HG02885 (cell line): ENCODE data around the gene SULT4A1.

Experiments
- ATAC-seq: cut with Tn5 transposase; IDR thresholded peaks from one replicate; pipeline ENCODE4 v1.9.1; 2021; ENCODE audit warnings: mild to moderate bottlenecking; ENCODE audit not compliant: unreplicated experiment, poor library complexity

Gene SULT4A1

DNA sequence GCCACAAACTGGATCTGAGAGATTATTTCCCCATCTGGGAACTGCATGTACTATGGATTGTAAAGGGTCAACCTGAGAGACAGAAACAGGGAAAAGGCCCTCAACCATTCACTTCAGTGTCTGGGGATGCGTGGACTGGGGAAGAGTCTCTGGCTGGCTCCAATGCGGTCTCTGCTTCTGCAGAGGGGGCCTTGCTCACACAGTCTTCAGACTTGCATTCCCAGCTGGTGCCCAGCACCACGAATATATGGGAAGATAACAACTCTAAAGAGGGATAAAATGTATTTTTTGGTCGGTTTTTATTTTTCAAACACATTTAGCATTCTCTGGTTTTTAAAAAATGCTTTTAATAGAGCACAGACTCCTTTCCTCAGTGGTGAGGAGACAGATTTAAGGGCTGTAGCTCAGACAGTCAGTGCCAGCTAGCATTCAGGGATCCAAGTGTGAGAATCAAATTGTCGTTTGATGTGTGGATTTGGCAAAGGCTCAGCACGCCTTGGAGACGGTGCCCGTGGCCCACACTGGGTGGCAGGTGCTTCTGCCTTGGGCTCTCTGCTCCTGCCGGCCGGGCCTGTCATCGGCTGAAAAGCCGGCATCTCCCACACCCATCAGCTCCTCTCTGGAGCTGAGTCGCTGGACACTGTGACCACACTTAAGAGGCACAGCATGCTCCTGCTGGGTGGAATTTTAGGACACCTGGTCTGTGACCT is 42.2 kb downstream of the SULT4A1 start:
- ATAC-seq = no peak

DNA sequence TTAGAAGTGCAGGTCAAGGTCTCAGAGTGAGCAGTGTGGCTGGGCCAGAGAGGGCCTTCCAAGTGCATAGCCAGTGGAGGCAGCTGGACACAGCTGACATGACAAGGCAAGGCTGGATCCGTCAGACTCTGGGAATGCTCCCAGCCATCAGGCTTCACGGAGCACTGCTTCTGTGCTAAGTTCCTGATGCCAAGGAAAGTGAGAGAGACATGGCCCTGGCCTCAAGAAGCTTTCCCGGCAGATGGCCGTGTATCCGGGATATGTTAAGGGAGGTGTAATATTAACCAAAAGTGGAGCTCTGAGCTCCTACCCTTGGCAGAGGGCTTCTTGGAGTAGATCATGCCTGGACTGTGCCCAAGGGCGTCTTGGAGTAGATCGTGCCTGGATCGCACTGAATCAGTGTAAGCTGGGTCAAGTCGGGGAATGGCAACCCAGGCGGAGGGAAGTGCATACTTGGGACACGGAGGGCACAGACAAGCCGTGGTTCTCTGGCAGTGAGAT is 42.8 kb downstream of the SULT4A1 start:
- no peak for ATAC-seq

DNA sequence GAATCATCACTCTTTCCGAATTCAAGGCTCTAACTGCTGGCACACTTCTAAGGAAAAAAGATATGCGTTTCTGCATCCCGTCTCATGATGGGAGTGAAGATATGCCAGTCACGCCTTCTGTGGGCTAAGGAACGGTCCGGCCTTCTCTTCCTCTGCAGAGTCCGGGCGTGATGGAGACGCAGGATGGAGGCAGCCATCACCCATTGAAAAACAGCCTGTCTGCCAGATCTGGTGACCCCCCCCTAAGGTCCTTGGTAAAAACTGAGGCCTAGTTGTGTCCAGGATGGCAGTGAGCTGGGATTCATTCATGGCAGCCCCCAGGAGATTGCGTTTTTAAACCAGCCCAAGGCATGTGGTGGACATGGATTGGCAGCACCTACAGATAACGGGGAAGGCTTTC is 43.3 kb downstream of the SULT4A1 start:
- no peak for ATAC-seq

DNA sequence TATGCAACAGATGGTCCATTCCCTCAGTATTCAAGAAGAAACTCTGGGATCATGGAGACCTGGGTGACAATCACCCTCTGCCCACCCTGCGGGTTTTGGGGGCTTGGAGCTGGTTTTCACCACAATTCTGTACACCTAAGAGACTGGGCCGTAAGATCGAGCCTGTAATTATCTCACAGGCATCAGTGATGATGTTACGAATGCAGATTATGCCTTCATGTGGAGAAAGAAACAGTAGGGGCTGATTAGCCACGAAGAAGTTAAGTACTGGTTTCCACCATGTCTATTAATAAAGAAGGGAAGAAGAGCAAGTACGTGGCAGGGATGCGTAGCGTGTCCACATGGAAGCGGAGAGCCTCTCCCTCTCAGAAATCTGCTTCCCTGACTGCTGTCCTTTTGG is 44.9 kb downstream of the SULT4A1 start:
- no peak for ATAC-seq

DNA sequence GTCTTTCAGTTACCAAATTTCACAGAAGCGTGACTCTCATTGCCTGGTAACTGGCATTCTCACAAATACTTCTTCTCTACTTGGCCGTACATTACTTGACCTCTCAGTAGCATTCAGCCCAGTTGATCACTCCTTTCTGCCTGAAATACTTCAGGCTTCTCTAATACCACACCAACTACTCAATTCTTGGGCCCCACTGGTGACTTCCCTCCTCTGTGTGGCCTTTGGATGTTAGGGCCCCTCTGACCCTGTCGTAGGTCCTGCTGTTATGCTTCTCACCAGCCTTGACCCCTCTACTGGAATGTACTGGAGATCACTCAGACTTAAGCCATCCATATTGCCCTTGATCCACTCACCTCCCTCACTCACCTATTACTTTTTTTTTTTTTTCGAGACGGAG is 48.0 kb downstream of the SULT4A1 start:
- ATAC-seq = no peak

DNA sequence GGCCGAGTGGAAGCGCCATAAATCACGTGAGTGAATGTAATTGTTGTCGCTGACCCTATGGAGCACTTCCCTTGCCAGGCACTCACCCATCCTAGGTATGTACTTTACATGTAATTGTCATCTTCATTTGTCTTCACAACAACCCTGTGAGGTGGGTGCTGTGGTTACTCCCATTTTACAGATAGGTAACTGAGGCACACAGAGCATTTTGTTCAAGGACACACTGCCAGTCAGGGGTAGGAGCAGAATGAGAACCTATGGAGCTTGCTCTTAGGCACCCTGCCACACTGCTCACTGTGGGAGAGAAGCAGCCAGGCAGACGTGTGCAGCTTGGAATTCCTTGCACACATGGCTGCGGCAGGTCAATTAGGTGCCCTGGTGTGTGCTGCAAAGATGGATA is 49.4 kb downstream of the SULT4A1 start:
- ATAC-seq = no peak

DNA sequence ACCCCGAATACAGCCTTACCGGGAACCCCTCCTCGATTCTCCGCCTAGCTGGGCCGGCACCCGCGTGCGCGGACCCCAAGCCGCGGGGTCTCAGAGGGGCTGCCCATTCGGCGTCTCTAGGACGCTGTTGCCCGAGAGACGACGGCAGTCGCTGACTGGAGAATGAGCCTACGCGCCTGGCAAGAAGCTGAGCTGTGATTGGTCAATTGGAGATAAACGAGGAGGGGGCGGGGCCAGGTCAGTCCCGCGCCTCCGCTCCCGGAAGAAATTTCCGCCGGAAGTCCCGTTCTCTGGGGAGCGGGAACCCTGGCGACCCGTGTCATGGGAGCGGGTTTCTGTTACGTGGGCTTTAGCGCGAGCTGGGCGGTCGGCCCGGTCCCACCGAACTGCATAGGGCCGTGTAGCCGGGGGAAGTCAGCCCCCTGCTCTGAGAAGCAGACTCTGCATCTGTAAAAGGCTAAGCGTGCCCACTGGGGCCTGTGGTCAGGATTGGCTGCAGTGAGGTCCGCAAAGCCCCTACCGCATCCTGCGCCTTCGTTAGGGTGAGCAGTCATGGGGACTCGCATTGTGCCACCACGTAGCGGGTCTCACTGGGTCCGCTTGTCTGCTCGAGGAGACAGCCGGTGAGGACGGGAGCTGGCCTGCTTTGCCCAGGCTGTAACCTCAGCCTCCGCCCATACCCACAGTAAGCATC is 50.0 kb downstream of the SULT4A1 start, which contains the start of gene EFCAB6:
TSS of gene EFCAB6 (minus strand) at position 157 of the 694 bp plus-strand sequence. CDS start 29,987 bp downstream, outside the sequence.
- ATAC-seq = peak; percentile 93

DNA sequence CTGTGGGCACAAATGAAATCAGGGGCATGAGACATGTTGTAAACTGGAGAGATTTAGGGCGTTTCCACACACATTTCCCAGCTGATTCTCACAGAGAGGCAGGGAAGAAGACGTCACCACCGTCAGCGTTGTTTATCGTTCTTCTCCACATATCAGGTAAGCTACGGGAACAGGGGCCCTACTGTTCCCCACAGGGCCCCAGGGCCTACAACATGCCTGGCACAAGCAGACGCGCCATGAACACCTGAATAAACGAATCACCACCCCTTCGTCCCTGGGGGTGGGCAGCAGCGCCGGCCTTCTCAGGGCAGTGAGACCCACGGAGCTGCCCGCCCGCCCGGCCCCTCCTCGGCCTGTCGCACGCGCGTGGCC is 50.5 kb downstream of the SULT4A1 start:
- ATAC-seq = no peak

DNA sequence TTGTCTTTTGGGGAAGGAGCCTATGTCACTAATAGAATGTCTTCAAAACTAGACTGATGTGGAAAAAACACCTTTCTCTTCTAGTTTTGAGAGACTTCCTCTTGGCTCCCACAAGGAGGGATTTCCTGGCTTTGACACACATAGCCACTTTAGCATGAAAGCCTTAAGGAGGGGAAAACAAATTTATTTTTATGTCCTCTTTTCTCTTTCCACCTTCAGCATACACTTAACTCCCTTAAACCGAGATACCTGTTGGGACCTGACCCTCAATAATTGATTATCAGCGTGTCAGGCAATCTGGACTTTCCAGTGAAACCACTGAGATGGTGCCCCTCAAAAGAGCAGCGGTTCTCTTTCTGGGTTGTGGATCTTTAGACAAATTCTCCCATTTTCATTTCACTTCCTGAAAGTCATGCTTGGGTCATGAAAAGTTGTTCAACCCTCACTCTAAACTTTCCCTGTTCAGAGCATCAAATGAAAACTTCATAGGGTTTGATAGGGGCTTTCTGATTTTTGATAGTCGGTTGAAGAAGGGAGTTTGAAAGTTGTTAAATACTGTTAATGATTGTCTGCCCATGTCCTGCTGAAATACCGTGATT is 59.3 kb downstream of the SULT4A1 start:
- ATAC-seq = no peak

DNA sequence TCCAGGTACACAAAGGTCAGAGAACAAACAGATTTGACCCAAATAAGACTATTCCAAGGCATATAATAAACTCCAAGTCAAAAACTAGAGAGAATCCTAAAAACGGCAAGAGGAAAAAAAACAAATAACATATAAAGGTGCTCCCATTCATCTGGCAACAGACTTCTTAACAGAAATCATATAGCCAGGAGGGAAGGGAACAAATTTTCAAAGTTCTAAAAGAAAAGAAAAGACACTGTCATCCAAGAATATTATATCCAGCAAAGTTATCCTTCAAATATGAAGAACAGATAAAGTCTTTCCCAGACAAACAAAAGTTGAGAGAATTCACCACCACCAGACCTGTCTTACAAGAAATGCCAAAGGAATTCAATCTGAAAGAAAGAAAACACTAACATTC is 61.3 kb downstream of the SULT4A1 start:
- ATAC-seq = no peak

DNA sequence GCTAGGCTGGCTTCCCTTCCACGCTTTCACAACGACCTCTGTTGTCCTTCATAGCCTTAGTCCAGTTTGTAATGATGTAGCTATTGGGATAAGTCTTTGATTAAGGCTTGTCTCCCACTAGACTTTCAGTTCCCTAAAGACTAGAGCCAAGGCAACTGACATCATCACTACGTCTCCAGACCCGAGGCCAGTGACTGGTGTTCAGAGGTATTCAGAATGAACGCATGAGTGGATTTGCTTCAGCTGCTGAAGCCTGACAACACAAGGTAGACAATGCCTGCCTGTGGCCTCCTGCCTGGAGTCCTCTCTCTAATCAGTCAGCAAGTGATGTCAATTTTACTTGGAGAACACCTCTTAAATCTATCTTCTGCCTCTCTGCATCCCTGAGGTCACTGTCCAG is 63.8 kb downstream of the SULT4A1 start:
- ATAC-seq = peak; percentile 61

DNA sequence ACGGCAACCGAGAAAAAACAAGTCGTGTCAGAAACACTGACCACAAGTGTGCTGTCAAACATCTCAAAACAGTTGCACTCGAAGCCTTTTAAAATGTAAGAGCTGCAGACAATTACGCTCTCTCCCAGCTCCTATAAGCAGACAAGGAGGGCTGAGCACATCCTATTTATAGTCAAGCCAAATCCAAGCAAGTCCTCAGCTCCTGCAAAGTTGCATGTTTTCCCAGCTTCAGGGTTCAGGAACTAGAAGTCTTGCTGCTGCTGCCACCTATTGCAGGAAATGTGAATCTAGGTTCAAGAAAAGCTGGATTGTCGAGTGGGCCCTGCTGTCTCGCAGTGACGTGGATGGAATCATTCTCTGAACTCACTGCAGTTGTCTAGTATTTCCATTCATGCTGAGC is 65.7 kb downstream of the SULT4A1 start:
- ATAC-seq = no peak

DNA sequence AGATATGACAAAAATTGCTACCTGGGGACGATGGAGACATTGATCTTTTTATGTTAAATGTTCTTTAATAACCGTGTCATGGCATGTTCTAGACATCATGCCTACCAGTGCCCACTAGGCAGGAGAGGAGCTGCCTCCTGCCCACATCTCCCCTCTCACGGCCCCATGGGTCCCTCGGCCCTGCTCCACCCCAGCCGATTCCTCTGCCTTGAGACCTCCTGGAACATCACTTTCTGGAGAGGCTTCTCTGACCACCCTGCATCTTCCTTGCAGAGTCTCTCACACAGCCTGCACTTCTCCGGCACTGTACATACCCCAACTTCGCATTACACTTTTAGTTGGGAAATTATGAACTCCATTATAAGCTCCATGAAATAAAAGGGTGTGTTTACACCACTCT is 67.0 kb downstream of the SULT4A1 start:
- no peak for ATAC-seq

DNA sequence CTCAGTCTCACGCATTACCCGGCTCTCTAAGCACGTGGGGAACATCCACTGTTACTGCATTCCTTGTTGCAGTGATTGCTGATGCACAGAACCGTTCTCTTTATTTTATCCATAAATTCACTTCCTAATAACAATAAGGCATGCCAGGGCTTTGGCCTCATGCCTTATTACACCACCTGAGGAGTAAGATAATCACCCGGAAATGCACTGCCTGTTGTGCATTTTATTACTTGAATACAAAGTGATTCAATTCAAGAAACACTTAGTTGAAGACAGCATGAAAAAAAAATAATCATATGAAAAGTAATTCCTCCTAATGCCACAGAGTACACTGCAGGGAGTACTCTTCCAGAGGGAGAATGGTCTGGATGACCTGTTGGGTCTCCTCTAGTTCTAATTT is 69.4 kb downstream of the SULT4A1 start:
- ATAC-seq = no peak

DNA sequence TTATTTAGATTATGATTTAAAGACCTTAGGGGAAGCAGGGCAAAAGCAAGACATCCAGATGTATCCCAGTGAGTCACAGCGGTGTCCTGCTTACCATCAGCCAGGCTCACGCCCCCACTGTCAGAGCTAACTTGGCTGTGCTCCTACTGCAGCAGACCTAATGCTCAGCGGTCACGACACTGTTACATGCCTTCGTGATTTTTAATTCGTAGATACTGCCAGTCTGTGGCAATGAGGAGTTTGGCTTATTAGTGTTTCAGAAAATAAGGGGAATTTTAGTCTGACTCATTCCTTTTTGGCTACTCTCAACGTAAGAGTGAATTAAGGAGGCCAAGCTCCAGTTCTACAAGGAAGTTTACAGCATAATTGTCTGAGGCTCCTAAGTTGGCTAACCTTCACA is 72.9 kb downstream of the SULT4A1 start:
- ATAC-seq = no peak

DNA sequence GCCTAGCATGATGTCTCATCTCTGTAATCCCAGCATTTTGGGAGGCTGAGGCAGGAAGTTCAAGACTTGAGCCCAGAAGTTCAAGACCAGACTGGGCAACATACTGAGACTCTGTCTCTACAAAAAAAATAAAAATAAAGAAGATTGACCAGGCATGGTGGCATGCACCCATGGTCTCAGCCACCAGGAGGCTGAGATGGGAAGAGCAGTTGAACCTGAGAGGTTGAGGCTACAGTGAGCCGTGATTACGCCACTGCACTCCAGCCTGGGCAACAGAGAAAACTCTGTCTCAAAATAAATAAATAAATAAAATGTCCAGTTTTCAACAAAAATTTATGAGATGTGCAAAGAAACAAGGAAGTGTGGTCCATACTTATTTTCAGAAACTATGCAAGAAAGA is 78.5 kb downstream of the SULT4A1 start:
- no peak for ATAC-seq

DNA sequence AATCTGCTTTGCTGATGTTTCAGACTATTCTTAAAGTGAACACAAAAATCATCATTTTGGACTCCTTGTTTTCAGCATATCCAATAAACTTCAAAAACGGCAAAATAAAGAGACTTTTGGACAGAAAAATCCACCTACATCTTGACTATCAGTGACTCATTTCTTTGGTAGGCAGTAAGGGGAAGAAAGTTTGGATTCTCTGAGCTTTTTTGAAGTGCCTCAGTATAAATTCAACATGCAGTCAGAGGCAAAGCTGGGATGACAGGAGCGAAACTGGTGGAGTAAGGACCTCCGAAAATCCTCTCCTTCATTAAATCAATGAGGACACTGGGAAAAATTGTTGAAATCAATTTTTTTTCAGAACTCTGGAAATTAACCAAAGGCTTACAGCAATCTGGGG is 79.9 kb downstream of the SULT4A1 start:
- ATAC-seq = no peak

DNA sequence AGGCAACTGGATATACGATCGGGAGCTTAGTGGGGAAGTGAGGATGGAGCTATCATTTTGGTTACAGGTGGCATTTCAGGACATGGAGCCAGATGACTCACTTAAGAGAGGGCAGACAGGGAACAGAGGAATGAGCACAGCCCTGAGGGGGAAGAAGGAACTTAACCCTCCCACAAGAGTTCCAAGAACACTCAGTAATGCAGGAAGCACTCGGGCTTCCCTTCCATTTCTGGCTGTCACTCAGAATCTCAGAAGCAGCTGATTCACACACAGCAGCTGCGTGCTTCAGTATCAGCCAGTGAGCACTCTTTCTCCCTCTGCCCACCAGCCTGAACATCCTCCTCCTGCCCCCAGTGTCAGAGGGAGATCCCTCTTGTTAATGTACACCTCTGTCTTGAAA is 85.0 kb downstream of the SULT4A1 start:
- ATAC-seq = no peak

DNA sequence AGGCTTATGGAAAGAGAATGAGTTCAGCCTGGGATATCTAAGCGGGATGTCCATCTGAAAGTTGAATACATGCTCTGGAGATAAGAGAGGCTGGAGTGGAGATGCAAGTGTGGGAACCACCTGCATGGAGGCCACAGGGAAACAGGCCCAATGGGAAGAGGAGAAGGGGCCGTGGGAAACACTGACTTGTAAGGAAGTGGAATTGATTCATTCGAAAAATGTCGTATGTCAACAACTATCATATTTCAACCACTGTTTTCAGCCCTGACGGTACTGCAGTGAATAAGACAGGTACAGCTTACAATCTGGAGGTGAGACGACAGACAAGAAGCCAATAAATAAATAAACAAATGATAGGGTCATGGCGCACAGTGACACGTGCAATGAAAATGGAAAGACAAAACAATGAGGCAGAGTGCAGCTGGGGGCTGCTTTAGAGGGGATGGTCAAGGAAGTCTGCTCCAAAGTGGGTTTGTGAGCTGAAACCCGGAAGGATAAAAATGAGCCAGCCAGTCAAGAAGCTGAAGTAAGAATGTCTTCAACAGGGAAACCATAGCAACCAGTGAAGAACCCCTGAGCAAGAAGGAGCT is 86.1 kb downstream of the SULT4A1 start:
- no peak for ATAC-seq
